ENCODE measurements around the gene PTGES3L. TPM values are rescaled to one million over a fixed set of nuclear protein-coding genes. Genes with fewer than 3 reads are reported as not detected.

PTGES3L gene
- total and polyA plus RNA-seq, 2 of the 13 experiments (the other 11 are each of a cell fraction or from before 2014, with no cell fraction given), result 1.2 to 2.9 TPM

DNA sequence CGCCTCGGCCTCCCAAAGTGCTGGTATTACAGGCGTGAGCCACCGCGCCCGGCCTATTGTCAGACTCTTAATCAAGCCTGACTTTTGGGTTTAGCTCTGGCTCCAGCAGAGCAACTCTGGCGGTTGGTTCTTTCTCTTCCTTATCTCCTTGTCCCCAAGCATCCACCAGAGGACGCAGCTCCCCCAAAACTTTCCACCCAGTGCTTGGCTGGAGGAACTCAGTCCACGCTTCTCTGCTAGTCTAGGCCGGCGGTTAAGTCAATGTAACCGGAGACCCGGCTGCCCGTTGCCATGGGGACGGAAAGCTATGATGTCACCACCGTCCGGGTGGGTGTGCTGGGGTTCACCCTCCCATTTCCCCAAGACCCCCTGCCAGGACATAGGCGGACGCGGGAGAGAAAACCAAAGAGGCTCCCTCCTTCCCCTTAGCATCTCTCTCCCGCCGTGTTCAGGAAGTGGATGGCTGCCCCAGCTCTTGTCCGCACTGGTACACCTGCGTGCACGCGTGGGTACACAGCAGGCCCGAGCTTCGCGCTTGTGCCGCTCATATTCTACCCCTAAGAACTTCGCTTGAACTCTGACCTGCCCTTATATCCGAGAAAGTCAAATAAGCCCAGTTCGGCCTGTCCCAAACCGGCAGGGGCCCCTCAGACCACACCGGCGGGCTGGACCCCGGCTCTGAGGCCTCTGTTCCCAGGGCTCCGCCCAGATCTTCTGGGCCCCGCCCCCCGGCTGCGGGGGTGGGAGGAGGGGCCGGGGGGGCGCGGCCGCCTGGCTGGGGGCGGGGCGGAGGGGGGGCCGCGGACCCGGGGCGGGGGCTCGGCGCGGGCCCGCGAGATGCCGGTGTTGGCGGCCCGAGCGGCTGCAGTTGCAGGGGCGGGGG, 44.8 kb upstream of the PTGES3L start, which contains the start of gene RND2 (continued):
- TF ChIP-seq ZFP91 (CRISPR knock-in tag; IDR thresholded peaks at IDR 0.05; ENCODE audit: borderline replicate concordance), result peak; percentile 85
- no peak for TF ChIP-seq SNRNP70 (IDR thresholded peaks at IDR 0.05; ENCODE audit: low read depth, low read length)
- TF ChIP-seq ERF (CRISPR knock-in tag; IDR thresholded peaks at IDR 0.05), result peak; percentile 92
- no peak for TF ChIP-seq MEIS2 (CRISPR knock-in tag; IDR thresholded peaks at IDR 0.05)
- peak; percentile 37; the same call in 1 of the 2 replicates for TF ChIP-seq HNF4G (IDR thresholded peaks at IDR 0.05; ENCODE audit: borderline replicate concordance, low read depth, low read length)
- 0 out of 2 replicates have a peak, but pooled peaks have one; percentile 36 for TF ChIP-seq HNF4G (CRISPR knock-in tag; IDR thresholded peaks at IDR 0.05; ENCODE audit: borderline replicate concordance, low read depth)
- TF ChIP-seq ZNF569 (CRISPR knock-in tag; IDR thresholded peaks at IDR 0.05; ENCODE audit: borderline replicate concordance), result no peak
- TF ChIP-seq PRMT3 (CRISPR knock-in tag; IDR thresholded peaks at IDR 0.05; ENCODE audit: borderline replicate concordance, low read depth), result no peak
- TF ChIP-seq DNMT3B (CRISPR knock-in tag; conservative IDR thresholded peaks at IDR 0.05), result no peak
- TF ChIP-seq NCOA1 (CRISPR knock-in tag; IDR thresholded peaks at IDR 0.05), result no peak
- TF ChIP-seq ARID2 (CRISPR knock-in tag; IDR thresholded peaks at IDR 0.05; ENCODE audit: borderline replicate concordance), result no peak
- TF ChIP-seq CENPX (CRISPR knock-in tag; IDR thresholded peaks at IDR 0.05), result no peak
- no peak for TF ChIP-seq ZNF44 (CRISPR knock-in tag; IDR thresholded peaks at IDR 0.05)
- TF ChIP-seq FOXM1 (CRISPR knock-in tag; IDR thresholded peaks at IDR 0.05), result no peak
- TF ChIP-seq CHD4 (IDR thresholded peaks at IDR 0.05; ENCODE audit: borderline replicate concordance, low read length), result 0 out of 2 replicates have a peak, but pooled peaks have one; percentile 38
- peak; percentile 91; the same call in 1 of the 2 replicates for TF ChIP-seq ZNF83 (CRISPR knock-in tag; IDR thresholded peaks at IDR 0.05; ENCODE audit: borderline replicate concordance)
- no peak for TF ChIP-seq ZNF121 (CRISPR knock-in tag; IDR thresholded peaks at IDR 0.05)
- no peak for TF ChIP-seq ZNF878 (CRISPR knock-in tag; IDR thresholded peaks at IDR 0.05)
- TF ChIP-seq, protein P1, sequence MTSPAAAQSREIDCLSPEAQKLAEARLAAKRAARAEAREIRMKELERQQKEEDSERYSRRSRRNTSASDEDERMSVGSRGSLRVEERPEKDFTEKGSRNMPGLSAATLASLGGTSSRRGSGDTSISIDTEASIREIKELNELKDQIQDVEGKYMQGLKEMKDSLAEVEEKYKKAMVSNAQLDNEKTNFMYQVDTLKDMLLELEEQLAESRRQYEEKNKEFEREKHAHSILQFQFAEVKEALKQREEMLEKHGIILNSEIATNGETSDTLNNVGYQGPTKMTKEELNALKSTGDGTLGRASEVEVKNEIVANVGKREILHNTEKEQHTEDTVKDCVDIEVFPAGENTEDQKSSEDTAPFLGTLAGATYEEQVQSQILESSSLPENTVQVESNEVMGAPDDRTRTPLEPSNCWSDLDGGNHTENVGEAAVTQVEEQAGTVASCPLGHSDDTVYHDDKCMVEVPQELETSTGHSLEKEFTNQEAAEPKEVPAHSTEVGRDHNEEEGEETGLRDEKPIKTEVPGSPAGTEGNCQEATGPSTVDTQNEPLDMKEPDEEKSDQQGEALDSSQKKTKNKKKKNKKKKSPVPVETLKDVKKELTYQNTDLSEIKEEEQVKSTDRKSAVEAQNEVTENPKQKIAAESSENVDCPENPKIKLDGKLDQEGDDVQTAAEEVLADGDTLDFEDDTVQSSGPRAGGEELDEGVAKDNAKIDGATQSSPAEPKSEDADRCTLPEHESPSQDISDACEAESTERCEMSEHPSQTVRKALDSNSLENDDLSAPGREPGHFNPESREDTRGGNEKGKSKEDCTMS (CRISPR knock-in tag; conservative IDR thresholded peaks at IDR 0.05), result 0 out of 2 replicates have a peak, but pooled peaks have one; percentile 40
- TF ChIP-seq PCBP1 (IDR thresholded peaks at IDR 0.05; ENCODE audit: borderline replicate concordance, low read depth, low read length), result no peak
- no peak for TF ChIP-seq HNRNPK (IDR thresholded peaks at IDR 0.05; ENCODE audit: low read depth, low read length, poor library complexity, severe bottlenecking)
- 0 out of 2 replicates have a peak, but pooled peaks have one; percentile 72 for TF ChIP-seq KLF9 (CRISPR knock-in tag; IDR thresholded peaks at IDR 0.05; ENCODE audit: low read depth)
- TF ChIP-seq ZNF260 (CRISPR knock-in tag; IDR thresholded peaks at IDR 0.05; ENCODE audit: borderline replicate concordance, low read depth), result no peak
- no peak for TF ChIP-seq MBNL3 (CRISPR knock-in tag; conservative IDR thresholded peaks at IDR 0.05)
- no peak for TF ChIP-seq ISX (CRISPR knock-in tag; conservative IDR thresholded peaks at IDR 0.05)
- no peak for TF ChIP-seq ZNF101 (CRISPR knock-in tag; IDR thresholded peaks at IDR 0.05; ENCODE audit: borderline replicate concordance, low read depth)
- TF ChIP-seq ELF4 (CRISPR knock-in tag; IDR thresholded peaks at IDR 0.05; ENCODE audit: borderline replicate concordance), result no peak

Data from HepG2 (cell line).